Measurements from ENCODE around the gene MRPS14. TPM values are rescaled to one million over a fixed set of nuclear protein-coding genes. Genes with fewer than 3 reads are reported as not detected.
A peak's percentile ranks its signal among the peaks of the same experiment; 100 is the strongest.

MRPS14 gene
- total RNA-seq, 2 donors from 2014 or later: 30.3 to 30.9 TPM

- Histone ChIP-seq H3K36me3 (ENCODE audit: control insufficient read depth, insufficient read depth, low read length) (peaks cover 36% of the 10 kb centered on the region), H3K4me3 (ENCODE audit: low read length) (no peak overlapping the region), H3K9ac (ENCODE audit: extremely low read depth, low read length, poor library complexity, severe bottlenecking) (no peak overlapping the region), H3K4me1 (ENCODE audit: control insufficient read depth, insufficient read depth, low read length) (no peaks in the 10 kb centered on the region), H3K27me3 (ENCODE audit: control insufficient read depth, insufficient read depth, low read length, poor library complexity, severe bottlenecking) (no peaks in the 10 kb centered on the region), H3K9me3 (ENCODE audit: control insufficient read depth, low read length) (no peaks in the 10 kb centered on the region), H3K27ac (ENCODE audit: low read depth, low read length) (no peak overlapping the region)
- peaks cover 26% of the 10 kb centered on the region for H3K36me3 Mint-ChIP-seq (ENCODE audit: low read depth)
- peaks cover 19% of the 10 kb centered on the region for H3K4me1 Mint-ChIP-seq
- TF ChIP-seq CTCF (conservative IDR thresholded peaks at IDR 0.05): no peak
- H3K4me3 Mint-ChIP-seq: no peak overlapping the region
- no peaks in the 10 kb centered on the region for H3K9me3 Mint-ChIP-seq
- no peaks in the 10 kb centered on the region for H3K27me3 Mint-ChIP-seq (ENCODE audit: insufficient read depth)
- no peak for DNase-seq
- 85 to 96% methylated on average over 13 to 16 of the region's 17 CpGs for WGBS, 2 experiments (ENCODE audit: insufficient coverage in 1 of 2, insufficient read length in 1 of 2)
- no peak overlapping the region for H3K27ac Mint-ChIP-seq
Measured at GRCh38 chr1:175002910-175003517, 20.2 kb downstream of the MRPS14 start.

GRCh38 chr1:175000697-175001187, 22.5 kb downstream of the MRPS14 start:
- 3 to 5% methylated on average over 5 of the region's 5 CpGs for WGBS, 2 experiments (ENCODE audit: insufficient coverage in 1 of 2, insufficient read length in 1 of 2)

GRCh38 chr1:174999936-175000696, 23.1 kb downstream of the MRPS14 start, which contains the start of gene CACYBP:
Gene CACYBP, plus strand, starts transcription at chr1:174999947. Its CDS starts 234 bp downstream, at chr1:175000181.
- peaks cover 26% of the 10 kb centered on the region for H3K4me1 Mint-ChIP-seq
- no peaks in the 10 kb centered on the region for H3K9me3 ChIP-seq (ENCODE audit: control insufficient read depth, low read length)
- H3K4me1 ChIP-seq (ENCODE audit: control insufficient read depth, insufficient read depth, low read length): no peaks in the 10 kb centered on the region
- TF ChIP-seq CTCF (conservative IDR thresholded peaks at IDR 0.05): no peak
- H3K27ac ChIP-seq (ENCODE audit: low read depth, low read length): peak within 1 kb of the TSS; percentile 99
- peak within 1 kb of the TSS; percentile 96 for H3K27ac Mint-ChIP-seq
- peak within 1 kb of the TSS; percentile 97 for H3K9ac ChIP-seq (ENCODE audit: extremely low read depth, low read length, poor library complexity, severe bottlenecking)
- H3K27me3 Mint-ChIP-seq (ENCODE audit: insufficient read depth): no peaks in the 10 kb centered on the region
- WGBS, 2 experiments (ENCODE audit: insufficient coverage in 1 of 2, insufficient read length in 1 of 2): 0% methylated on average over 16 to 71 of the region's 71 CpGs
- peak within 1 kb of the TSS; percentile 95 for H3K4me3 ChIP-seq (ENCODE audit: low read length)
- no peak for DNase-seq
- no peaks in the 10 kb centered on the region for H3K27me3 ChIP-seq (ENCODE audit: control insufficient read depth, insufficient read depth, low read length, poor library complexity, severe bottlenecking)
- H3K36me3 Mint-ChIP-seq (ENCODE audit: low read depth): peaks cover 6% of the 10 kb centered on the region
- no peaks in the 10 kb centered on the region for H3K9me3 Mint-ChIP-seq
- no peak within 1 kb of the TSS for H3K4me3 Mint-ChIP-seq
- peaks cover 14% of the 10 kb centered on the region for H3K36me3 ChIP-seq (ENCODE audit: control insufficient read depth, insufficient read depth, low read length)

More at GRCh38 chr1:175000697-175001187, 22.5 kb downstream of the MRPS14 start:
- H3K27me3 ChIP-seq (ENCODE audit: control insufficient read depth, insufficient read depth, low read length, poor library complexity, severe bottlenecking): no peaks in the 10 kb centered on the region
- Mint-ChIP-seq H3K9me3 (no peaks in the 10 kb centered on the region), H3K27ac (peak overlapping the region; percentile 96), H3K27me3 (ENCODE audit: insufficient read depth) (no peaks in the 10 kb centered on the region), H3K36me3 (ENCODE audit: low read depth) (peaks cover 12% of the 10 kb centered on the region), H3K4me3 (no peak overlapping the region), H3K4me1 (peaks cover 26% of the 10 kb centered on the region)
- H3K9me3 ChIP-seq (ENCODE audit: control insufficient read depth, low read length): no peaks in the 10 kb centered on the region
- H3K36me3 ChIP-seq (ENCODE audit: control insufficient read depth, insufficient read depth, low read length): peaks cover 17% of the 10 kb centered on the region
- no peak for DNase-seq
- H3K4me1 ChIP-seq (ENCODE audit: control insufficient read depth, insufficient read depth, low read length): no peaks in the 10 kb centered on the region
- no peak overlapping the region for H3K27ac ChIP-seq (ENCODE audit: low read depth, low read length)
- peak overlapping the region; percentile 82 for H3K9ac ChIP-seq (ENCODE audit: extremely low read depth, low read length, poor library complexity, severe bottlenecking)
- peak overlapping the region; percentile 95 for H3K4me3 ChIP-seq (ENCODE audit: low read length)
- TF ChIP-seq CTCF (conservative IDR thresholded peaks at IDR 0.05): no peak
